Astrocyte (in vitro differentiated cells and primary cell): ENCODE data around the gene SLC16A13. TPM values are rescaled to one million over a fixed set of nuclear protein-coding genes. Genes with fewer than 3 reads are reported as not detected.

Experiments
- DNase-seq: peaks from one replicate; pipeline ENCODE4 v3.0.0-alpha.2; 2010; ENCODE audit warnings: low read depth
- FAIRE-seq: peaks from 2 replicates; lab custom pipeline; 2011; peaks lifted over from hg19 to GRCh38; lab: Jason Lieb, UNC
- H2AFZ ChIP-seq: 2 replicates; pipeline ENCODE4 v1.6.0; 2012; ENCODE audit warnings: low read depth, low read length, inconsistent platforms
- H3K27ac ChIP-seq: 2 replicates; pipeline ENCODE4 v1.5.1; 2011; ENCODE audit warnings: low read depth, low read length, inconsistent platforms
- H3K27me3 ChIP-seq: 2 replicates; pipeline ENCODE4 v1.6.0; 2011; ENCODE audit warnings: low read length, inconsistent platforms; ENCODE audit not compliant: insufficient read depth
- H3K36me3 ChIP-seq: 2 replicates; pipeline ENCODE4 v1.5.1; 2011; ENCODE audit warnings: low read length, inconsistent platforms; ENCODE audit not compliant: insufficient read depth
- H3K4me1 ChIP-seq: 2 replicates; pipeline ENCODE4 v1.5.1; 2011; ENCODE audit warnings: low read length, inconsistent platforms; ENCODE audit not compliant: insufficient read depth
- H3K4me2 ChIP-seq: 2 replicates; pipeline ENCODE4 v1.6.0; 2012; ENCODE audit warnings: low read length, inconsistent platforms
- H3K4me3 ChIP-seq: 2 replicates; pipeline ENCODE4 v1.5.1; 2011; ENCODE audit warnings: low read depth, mild to moderate bottlenecking, low read length, inconsistent platforms; ENCODE audit not compliant: insufficient read depth
- H3K79me2 ChIP-seq: 2 replicates; pipeline ENCODE4 v1.6.0; 2012; ENCODE audit warnings: mild to moderate bottlenecking, low read length, inconsistent platforms; ENCODE audit not compliant: insufficient read depth
- H3K9ac ChIP-seq: 2 replicates; pipeline ENCODE4 v1.6.0; 2012; ENCODE audit warnings: mild to moderate bottlenecking, low read length, inconsistent platforms
- H3K9me3 ChIP-seq: 2 replicates; pipeline ENCODE4 v1.5.1; 2012; ENCODE audit warnings: low read depth, mild to moderate bottlenecking, low read length, inconsistent platforms; ENCODE audit not compliant: insufficient read depth
- H4K20me1 ChIP-seq: 2 replicates; pipeline ENCODE4 v1.6.0; 2012; ENCODE audit warnings: low read length, inconsistent platforms; ENCODE audit not compliant: insufficient read depth
- H3K27ac Mint-ChIP-seq: one replicate; pipeline ENCODE4 v1.8.0; 2021; ENCODE audit warnings: mild to moderate bottlenecking, mixed read lengths; ENCODE audit not compliant: unreplicated experiment
- H3K27me3 Mint-ChIP-seq: one replicate; pipeline ENCODE4 v1.8.0; 2021; ENCODE audit warnings: low read depth, mixed read lengths; ENCODE audit not compliant: unreplicated experiment
- H3K36me3 Mint-ChIP-seq: one replicate; pipeline ENCODE4 v1.8.0; 2021; ENCODE audit warnings: low read depth, mixed read lengths; ENCODE audit not compliant: unreplicated experiment
- H3K4me1 Mint-ChIP-seq: one replicate; pipeline ENCODE4 v1.8.0; 2021; ENCODE audit warnings: low read depth, mixed read lengths; ENCODE audit not compliant: unreplicated experiment
- H3K4me3 Mint-ChIP-seq: one replicate; pipeline ENCODE4 v1.8.0; 2021; ENCODE audit warnings: mild to moderate bottlenecking, moderate library complexity, mixed read lengths; ENCODE audit not compliant: unreplicated experiment
- H3K9me3 Mint-ChIP-seq: one replicate; pipeline ENCODE4 v1.8.0; 2021; ENCODE audit warnings: mild to moderate bottlenecking, mixed read lengths; ENCODE audit not compliant: unreplicated experiment
- CTCF ChIP-seq: IDR thresholded peaks from 2 replicates; pipeline ENCODE4 v1.5.1; 2011; ENCODE audit warnings: low read depth, mild to moderate bottlenecking, inconsistent platforms, low read length, moderate library complexity; ENCODE audit not compliant: insufficient read depth
- EZH2 ChIP-seq: IDR thresholded peaks from 2 replicates; pipeline ENCODE4 v1.6.1; 2012; ENCODE audit warnings: mild to moderate bottlenecking, low read length, inconsistent platforms; ENCODE audit not compliant: insufficient read depth
- total RNA-seq: library from RNA; stranded (reverse); gene quantifications from 2 replicates; pipeline ENCODE4 v1.2.1, GENCODE V29; 2021

The SLC16A13 gene
- total RNA-seq, 1 donor from 2014 or later, result 6.6 TPM

- Mint-ChIP-seq H3K4me3 (peak within 1 kb of the TSS; percentile 72), H3K27ac (no peak within 1 kb of the TSS), H3K27me3 (peaks cover 5% of the 10 kb centered on the region), H3K4me1 (peaks cover 4% of the 10 kb centered on the region), H3K36me3 (peaks cover 27% of the 10 kb centered on the region), H3K9me3 (no peaks in the 10 kb centered on the region)
- Histone ChIP-seq H3K4me1 (peaks cover 6% of the 10 kb centered on the region), H4K20me1 (peaks cover 26% of the 10 kb centered on the region), H3K9ac (no peak within 1 kb of the TSS), H3K36me3 (no peaks in the 10 kb centered on the region), H3K27ac (no peak within 1 kb of the TSS), H3K27me3 (no peaks in the 10 kb centered on the region), H3K4me2 (peak within 1 kb of the TSS; percentile 72), H3K9me3 (no peaks in the 10 kb centered on the region), H2AFZ (no peak within 1 kb of the TSS), H3K79me2 (no peaks in the 10 kb centered on the region), H3K4me3 (peak within 1 kb of the TSS; percentile 17)
- TF ChIP-seq CTCF, result no peak
- TF ChIP-seq EZH2, result no peak
- FAIRE-seq (no peak), DNase-seq (no peak)
These were observed 40.1 kb upstream of the SLC16A13 start, which contains the start of gene ALOX12 for GRCh38 chr17:6995500-6996255. ALOX12 (plus strand) TSS chr17:6996049; CDS start chr17:6996118, 69 bp downstream.

GRCh38 chr17:6996256-6997011 is 39.4 kb upstream of the SLC16A13 start:
- Histone ChIP-seq H3K27me3 (no peaks in the 10 kb centered on the region), H3K9ac (no peak overlapping the region), H3K79me2 (no peaks in the 10 kb centered on the region), H3K9me3 (no peaks in the 10 kb centered on the region), H2AFZ (no peak overlapping the region), H3K4me1 (peaks cover 6% of the 10 kb centered on the region), H3K4me3 (peak overlapping the region; percentile 17), H4K20me1 (peaks cover 33% of the 10 kb centered on the region), H3K4me2 (peak overlapping the region; percentile 72), H3K36me3 (no peaks in the 10 kb centered on the region), H3K27ac (no peak overlapping the region)
- FAIRE-seq, result no peak
- H3K36me3 Mint-ChIP-seq, result peaks cover 30% of the 10 kb centered on the region
- peaks cover 1% of the 10 kb centered on the region for H3K9me3 Mint-ChIP-seq
- no peak overlapping the region for H3K4me3 Mint-ChIP-seq
- no peak overlapping the region for H3K27ac Mint-ChIP-seq
- DNase-seq, result no peak
- peaks cover 4% of the 10 kb centered on the region for H3K4me1 Mint-ChIP-seq
- H3K27me3 Mint-ChIP-seq, result peaks cover 5% of the 10 kb centered on the region
- TF ChIP-seq EZH2, result no peak
- no peak for TF ChIP-seq CTCF
